OCI-LY1 (cell line): ENCODE data around the gene EML5.

ENCODE experiments used
- H2AFZ ChIP-seq: fragments of 200-600 bp; sonication (generic), shearing (Covaris generic); 2 replicates; pipeline ENCODE4 v1.6.0; 2014; ENCODE audit warnings: antibody characterized with exemption, mild to moderate bottlenecking, low read length
- H3F3A ChIP-seq: fragments of 200-600 bp; sonication (generic), shearing (Covaris generic); 2 replicates; pipeline ENCODE4 v1.6.0; 2014; ENCODE audit warnings: mild to moderate bottlenecking, antibody characterized with exemption, low read length, moderate library complexity; ENCODE audit not compliant: insufficient read depth
- H3K27ac ChIP-seq: fragments of 200-600 bp; sonication (generic); 2 replicates; pipeline ENCODE4 v1.5.1; 2014; ENCODE audit warnings: low read length, mixed run types, mild to moderate bottlenecking, low read depth; ENCODE audit not compliant: poor library complexity, severe bottlenecking
- H3K27me3 ChIP-seq: fragments of 200-600 bp; sonication (generic); 2 replicates; pipeline ENCODE4 v1.6.0; 2014; ENCODE audit warnings: antibody characterized with exemption, mild to moderate bottlenecking, low read length, moderate library complexity; ENCODE audit not compliant: insufficient read depth
- H3K36me3 ChIP-seq: fragments of 200-600 bp; sonication (generic); 2 replicates; pipeline ENCODE4 v1.6.1; 2014; ENCODE audit warnings: mild to moderate bottlenecking, antibody characterized with exemption, low read length, moderate library complexity, mixed read lengths; ENCODE audit not compliant: insufficient read depth
- H3K4me1 ChIP-seq: fragments of 200-600 bp; sonication (generic); 2 replicates; pipeline ENCODE4 v1.5.1; 2014; ENCODE audit warnings: mild to moderate bottlenecking, low read length, moderate library complexity; ENCODE audit not compliant: insufficient read depth, severe bottlenecking
- H3K4me2 ChIP-seq: fragments of 200-600 bp; sonication (generic), shearing (Covaris generic); 2 replicates; pipeline ENCODE4 v1.6.1; 2014; ENCODE audit warnings: low read length
- H3K4me3 ChIP-seq: fragments of 200-600 bp; sonication (generic); 2 replicates; pipeline ENCODE4 v1.5.1; 2014; ENCODE audit warnings: low read length, low read depth, mild to moderate bottlenecking, mixed read lengths; ENCODE audit not compliant: poor library complexity, severe bottlenecking
- H3K79me2 ChIP-seq: fragments of 200-600 bp; shearing (Covaris generic); 2 replicates; pipeline ENCODE4 v1.6.1; 2016; ENCODE audit warnings: mixed run types, low read length, mixed read lengths; ENCODE audit not compliant: insufficient read depth
- H3K9ac ChIP-seq: fragments of 200-600 bp; sonication (generic), shearing (Covaris generic); 2 replicates; pipeline ENCODE4 v1.6.1; 2014; ENCODE audit warnings: mild to moderate bottlenecking, low read length, mixed read lengths
- H3K9me2 ChIP-seq: fragments of 200-600 bp; sonication (generic), shearing (Covaris generic); 2 replicates; pipeline ENCODE4 v1.6.1; 2014; ENCODE audit warnings: low read depth, mild to moderate bottlenecking, low read length, mixed read lengths
- H3K9me3 ChIP-seq: fragments of 200-600 bp; shearing (Covaris generic); 2 replicates; pipeline ENCODE4 v1.6.1; 2014; ENCODE audit warnings: low read length, mixed read lengths
- H4K20me1 ChIP-seq: fragments of 200-600 bp; sonication (generic), shearing (Covaris generic); 2 replicates; pipeline ENCODE4 v1.6.0; 2016; ENCODE audit warnings: mild to moderate bottlenecking, low read length; ENCODE audit not compliant: insufficient read depth
- CTCF ChIP-seq: fragments of 200-600 bp; sonication (generic), shearing (Covaris generic); IDR thresholded peaks from 2 replicates; pipeline ENCODE4 v1.5.1; 2017; ENCODE audit warnings: mild to moderate bottlenecking, antibody characterized with exemption, low read length, moderate library complexity, mixed read lengths
- EZH2 ChIP-seq: fragments of 200-600 bp; sonication (generic), shearing (Covaris generic); IDR thresholded peaks from 2 replicates; pipeline ENCODE4 v1.8.0; 2017; ENCODE audit warnings: borderline replicate concordance, mixed run types, mild to moderate bottlenecking, antibody characterized with exemption, low read length, moderate library complexity, mixed read lengths

EML5 gene

GRCh38 chr14:88613552-88614010, 179.2 kb downstream of the EML5 start:
- Histone ChIP-seq H3F3A (no peaks in the 10 kb centered on the region), H3K36me3 (peaks cover 52% of the 10 kb centered on the region), H3K9me2 (no peaks in the 10 kb centered on the region), H4K20me1 (no peaks in the 10 kb centered on the region), H2AFZ (no peak overlapping the region), H3K4me2 (no peak overlapping the region), H3K27ac (no peak overlapping the region), H3K4me3 (no peak overlapping the region), H3K4me1 (no peaks in the 10 kb centered on the region), H3K27me3 (no peaks in the 10 kb centered on the region), H3K9ac (no peak overlapping the region), H3K9me3 (no peaks in the 10 kb centered on the region), H3K79me2 (no peaks in the 10 kb centered on the region)
- TF ChIP-seq EZH2 (no peak), CTCF (no peak)

- no peak for TF ChIP-seq EZH2
- no peak for TF ChIP-seq CTCF
- no peak overlapping the region for H3K27ac ChIP-seq
- no peak overlapping the region for H3K4me3 ChIP-seq
- no peaks in the 10 kb centered on the region for H3K9me2 ChIP-seq
- H4K20me1 ChIP-seq, result no peaks in the 10 kb centered on the region
- no peak overlapping the region for H2AFZ ChIP-seq
- H3K36me3 ChIP-seq, result peaks cover 58% of the 10 kb centered on the region
- no peaks in the 10 kb centered on the region for H3F3A ChIP-seq
- no peaks in the 10 kb centered on the region for H3K79me2 ChIP-seq
- H3K27me3 ChIP-seq, result no peaks in the 10 kb centered on the region
- H3K4me1 ChIP-seq, result no peaks in the 10 kb centered on the region
- no peaks in the 10 kb centered on the region for H3K9me3 ChIP-seq
- H3K4me2 ChIP-seq, result no peak overlapping the region
- H3K9ac ChIP-seq, result no peak overlapping the region
These were observed 179.8 kb downstream of the EML5 start for GRCh38 chr14:88612981-88613380.

- no peak for TF ChIP-seq EZH2
- no peak for TF ChIP-seq CTCF
- Histone ChIP-seq H2AFZ (no peak overlapping the region), H4K20me1 (no peaks in the 10 kb centered on the region), H3K4me1 (no peaks in the 10 kb centered on the region), H3K9me3 (no peaks in the 10 kb centered on the region), H3K9me2 (no peaks in the 10 kb centered on the region), H3F3A (no peaks in the 10 kb centered on the region), H3K27me3 (no peaks in the 10 kb centered on the region), H3K4me3 (no peak overlapping the region), H3K79me2 (no peaks in the 10 kb centered on the region), H3K36me3 (peaks cover 69% of the 10 kb centered on the region), H3K4me2 (no peak overlapping the region), H3K9ac (no peak overlapping the region), H3K27ac (no peak overlapping the region)
These were observed 180.9 kb downstream of the EML5 start for GRCh38 chr14:88611878-88612277.
